Stimulated activated CD4-positive, alpha-beta T cell treated with anti-CD3 and anti-CD28 coated beads, Interleukin-4, amount 100 ng/mL, for 4 hours (primary cell): Measurements from ENCODE around the gene ABCC5.
A peak's percentile ranks its signal among the peaks of the same experiment; 100 is the strongest.
"Not testable (repeated sequence)": the region's sequence is repeated elsewhere in the genome, so short reads cannot be mapped to it uniquely, and the experiment has no call there.

Experiments
- DNase-seq, 2 experiments: peaks; one replicate each; pipeline ENCODE4 v3.0.0-alpha.2; 2020

The ABCC5 gene

DNA sequence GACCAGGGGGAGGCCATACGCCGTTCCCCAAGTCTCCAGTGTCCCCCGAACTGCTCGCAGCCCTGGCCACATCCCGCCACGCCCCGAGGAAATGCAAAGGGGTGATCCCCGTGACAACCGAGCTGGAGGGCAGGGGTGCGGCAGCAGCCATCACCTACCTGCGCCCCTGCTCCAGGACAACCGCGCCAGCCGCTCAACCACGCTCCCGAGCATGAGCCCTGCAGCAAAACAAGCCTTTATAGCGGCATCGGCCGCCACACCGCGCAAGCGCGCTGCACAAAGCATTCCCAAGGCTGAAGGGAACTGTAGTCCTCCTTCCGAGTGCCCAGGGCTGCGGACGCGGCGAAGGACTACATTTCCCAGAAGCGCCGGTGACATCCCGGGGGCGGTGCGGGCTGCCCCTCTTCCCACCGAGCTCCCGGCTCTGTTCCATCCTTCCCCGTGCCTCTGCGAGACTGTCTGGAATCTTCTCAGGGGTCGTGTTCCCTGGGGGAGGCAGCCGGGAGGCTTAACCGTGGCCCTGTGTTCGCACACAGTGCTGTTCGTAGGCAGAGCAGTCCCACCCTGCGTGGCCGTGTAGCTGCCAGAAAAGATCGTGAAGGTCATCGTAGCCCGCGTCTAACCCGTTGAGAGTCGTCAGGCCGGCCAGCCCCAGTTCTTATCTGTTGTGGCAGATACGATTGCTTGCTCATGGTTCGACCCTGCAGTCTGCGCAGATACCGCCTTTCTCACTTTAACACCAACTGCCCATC is at the start of gene ABCC5:
Gene ABCC5 (minus strand): TSS at position 213 of the 752 bp plus-strand sequence. CDS start 3,492 bp downstream, outside the sequence.
- peak; percentile 79 to 84 for DNase-seq

DNA sequence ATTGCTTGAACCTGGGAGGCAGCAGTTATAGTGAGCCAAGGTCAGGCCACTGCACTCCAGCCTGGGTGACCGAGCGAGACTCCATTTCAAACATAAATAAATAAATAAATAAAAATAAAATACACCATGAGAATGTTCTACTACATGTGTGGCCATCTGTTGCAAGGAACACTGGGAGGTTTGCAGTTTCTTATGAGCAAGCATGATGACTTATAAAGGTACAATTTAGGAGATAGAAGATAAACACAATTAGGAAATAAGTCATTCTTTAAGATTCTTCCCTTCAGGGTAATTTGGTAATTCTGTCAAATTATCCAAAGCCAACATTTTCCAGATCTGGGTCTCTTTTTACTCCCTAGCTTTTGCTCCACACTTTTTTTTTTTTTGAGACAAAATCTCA is 48.5 kb upstream of the ABCC5 start:
- no peak for DNase-seq

DNA sequence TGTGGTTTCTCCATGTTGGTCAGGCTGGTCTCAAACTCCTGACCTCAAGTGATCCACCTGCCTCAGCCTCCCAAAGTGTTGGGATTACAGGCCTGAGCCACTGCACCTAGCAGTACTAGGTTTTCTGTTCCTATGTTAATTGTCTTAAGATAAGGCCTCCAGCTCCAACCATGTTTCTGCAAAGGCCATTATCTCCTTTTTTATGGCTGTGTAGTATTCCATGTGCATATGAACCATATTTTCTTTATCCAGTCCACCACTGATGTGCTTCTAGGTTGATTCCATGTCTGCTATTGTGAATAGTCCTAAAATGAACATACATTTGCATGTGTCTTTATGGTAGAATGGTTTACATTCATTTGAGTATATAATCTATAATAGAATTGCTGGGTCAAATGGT is 45.0 kb upstream of the ABCC5 start:
- DNase-seq = no peak

DNA sequence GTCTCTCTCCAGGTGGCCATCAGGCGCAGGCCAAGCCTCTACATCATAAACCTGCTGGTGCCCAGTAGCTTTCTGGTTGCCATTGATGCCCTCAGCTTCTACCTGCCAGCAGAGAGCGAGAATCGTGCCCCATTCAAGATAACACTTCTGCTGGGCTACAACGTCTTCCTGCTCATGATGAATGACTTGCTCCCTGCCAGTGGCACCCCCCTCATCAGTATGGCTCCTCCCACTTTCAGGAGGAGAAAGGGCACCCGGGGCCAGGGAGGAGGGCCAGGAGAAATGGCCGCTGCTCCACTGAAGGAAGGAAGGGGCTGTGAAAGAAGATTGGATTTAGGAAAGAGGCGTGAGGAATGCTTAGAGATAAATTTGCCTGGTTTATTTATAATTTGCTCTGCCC is 41.7 kb upstream of the ABCC5 start:
- DNase-seq = no peak

DNA sequence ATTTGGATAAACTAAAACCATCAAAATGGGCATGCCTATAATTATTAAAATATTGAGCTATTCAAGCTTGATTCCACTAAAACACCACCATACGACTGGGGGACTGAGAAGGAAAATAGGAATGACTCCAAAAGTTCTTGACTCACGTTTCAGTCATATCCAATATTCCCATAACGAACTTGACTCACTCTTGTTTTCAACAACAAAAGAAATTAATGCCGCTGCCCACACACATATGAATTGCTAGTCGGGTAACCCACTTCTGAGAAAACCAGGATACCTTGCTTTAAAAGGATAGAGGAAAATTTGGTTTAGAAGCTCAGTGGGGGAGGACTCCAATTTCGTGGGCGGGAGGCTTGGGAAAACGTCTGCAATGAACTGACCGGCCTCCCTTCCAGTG is 40.3 kb upstream of the ABCC5 start:
- no peak for DNase-seq

DNA sequence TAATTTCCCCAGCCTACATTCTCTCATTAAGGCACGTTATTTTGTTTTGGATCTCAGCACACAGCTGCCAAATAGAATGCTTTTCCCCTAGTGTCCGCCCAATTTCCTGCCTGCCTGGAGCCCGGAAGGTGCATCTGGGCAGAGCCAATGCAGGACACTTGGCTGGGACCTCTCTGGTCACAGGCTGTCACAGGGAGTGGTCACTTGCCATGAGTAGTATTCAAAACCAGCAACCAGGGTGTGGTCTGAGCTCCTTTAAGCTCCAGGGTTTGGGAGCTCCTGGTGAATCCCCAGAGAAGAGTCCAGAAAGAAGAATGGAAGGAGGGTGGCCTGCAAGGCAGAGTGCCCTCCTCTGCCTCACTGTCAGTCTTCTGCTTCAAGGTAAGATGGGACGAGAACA is 35.1 kb upstream of the ABCC5 start, which contains the start of gene HTR3C:
Gene HTR3C (plus strand): TSS at position 281 of the 400 bp plus-strand sequence. CDS start 34 bp downstream, at position 315.
- no peak for DNase-seq

DNA sequence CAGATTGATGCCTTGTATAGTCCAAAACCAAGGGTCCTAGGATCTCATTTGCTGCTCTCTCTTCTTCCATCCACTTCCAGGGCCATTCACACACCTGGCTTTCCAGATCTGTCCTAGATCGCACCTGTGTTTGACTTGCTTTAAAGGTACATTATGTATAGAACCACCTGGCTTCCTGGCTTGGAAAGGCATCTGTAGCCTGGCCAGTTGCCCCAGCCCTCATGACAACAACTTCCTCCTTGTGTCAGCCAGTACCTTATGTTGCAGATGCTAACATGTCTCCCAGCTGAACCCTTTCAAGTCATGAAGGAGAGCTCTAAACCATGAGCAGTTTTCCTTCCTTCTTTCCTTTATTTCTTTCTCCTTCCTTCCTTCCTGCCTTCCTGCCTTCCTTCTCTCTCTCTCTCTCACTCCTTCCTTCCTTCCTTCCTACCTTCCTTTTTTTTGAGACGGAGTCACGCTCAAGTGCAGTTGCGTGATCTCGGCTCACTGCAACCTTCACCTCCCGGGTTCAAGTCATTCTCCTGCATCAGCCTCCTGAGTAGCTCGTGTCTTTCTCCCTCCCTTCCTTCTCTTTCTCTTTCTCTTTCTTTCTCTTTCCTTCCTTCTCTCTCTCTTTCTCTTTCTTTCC is 32.6 kb upstream of the ABCC5 start:
- DNase-seq = no peak

DNA sequence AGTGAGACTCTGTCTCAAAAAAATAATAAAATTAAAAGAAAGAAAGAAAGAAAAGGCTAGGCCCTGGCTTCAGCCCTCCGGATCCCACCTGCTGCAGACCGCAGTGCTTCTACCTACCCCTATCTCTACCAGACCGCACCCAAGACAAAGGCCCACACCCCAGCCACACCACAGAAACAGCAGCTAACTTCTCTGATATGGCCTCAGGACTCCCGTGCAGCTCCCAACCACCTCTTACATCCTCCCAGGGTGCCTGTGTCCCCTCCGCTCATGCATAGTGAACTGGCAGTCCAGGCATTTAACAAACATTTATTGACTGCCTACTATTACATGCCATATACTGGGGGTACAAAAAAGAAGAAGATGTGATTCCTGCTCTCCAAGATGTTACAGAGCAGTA is 28.3 kb upstream of the ABCC5 start:
- DNase-seq = no peak

DNA sequence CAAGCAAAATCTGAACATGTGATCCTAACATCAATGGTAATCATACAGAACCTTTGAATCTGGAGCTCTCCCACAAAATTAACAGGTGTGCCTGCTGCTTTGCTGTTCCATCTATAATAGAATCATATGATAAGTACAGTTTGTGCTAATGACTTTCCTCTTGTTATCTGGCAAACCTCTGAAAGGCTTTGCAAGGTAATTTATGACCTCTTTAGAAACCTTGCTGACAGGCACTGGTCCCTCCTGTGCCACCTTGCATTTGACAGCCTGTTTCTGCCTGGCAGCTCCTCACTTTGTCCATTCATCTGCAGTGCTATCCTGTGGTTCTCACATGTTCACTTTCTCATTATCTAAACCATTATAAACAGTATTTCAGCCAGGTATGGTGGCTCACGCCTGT is 24.9 kb upstream of the ABCC5 start:
- no peak for DNase-seq

DNA sequence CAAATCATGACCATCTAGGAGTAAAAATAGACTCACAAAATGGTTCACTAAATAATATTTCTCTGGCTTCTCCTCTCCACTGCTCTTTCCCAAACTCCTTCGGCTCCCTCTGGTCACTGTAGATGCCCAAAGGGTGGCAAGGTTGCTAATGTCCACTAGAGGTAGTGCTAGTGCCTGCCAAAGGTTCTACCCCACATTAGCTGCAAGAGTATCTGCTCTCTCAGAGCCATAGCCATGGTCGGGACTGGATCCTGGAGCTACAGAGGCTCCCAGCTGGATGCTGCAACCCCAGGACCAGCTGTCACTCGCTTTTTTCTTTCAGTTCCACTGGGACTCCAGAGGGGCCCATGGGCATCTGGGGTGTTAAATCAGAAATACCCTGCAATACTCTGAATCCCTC is 22.3 kb upstream of the ABCC5 start:
- no peak for DNase-seq

DNA sequence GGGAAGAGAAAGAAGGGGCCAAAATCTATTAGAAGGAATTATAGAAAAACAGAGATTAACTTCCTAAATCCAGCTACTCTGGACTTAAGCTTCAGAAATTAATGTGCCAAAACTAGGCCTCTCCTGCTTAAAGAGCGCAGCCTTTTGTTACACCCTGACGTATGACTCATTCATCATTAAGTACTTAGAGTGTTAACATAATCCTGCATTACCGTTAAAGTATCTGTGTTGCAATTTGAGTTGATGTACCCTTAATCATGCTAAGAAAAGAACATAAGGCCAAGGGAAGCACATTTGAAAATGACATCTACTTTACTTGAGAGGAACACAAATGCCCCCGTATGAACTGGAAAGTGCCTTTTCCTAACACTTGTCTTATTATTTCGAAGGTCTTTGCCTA is 21.7 kb upstream of the ABCC5 start:
- DNase-seq = no peak

DNA sequence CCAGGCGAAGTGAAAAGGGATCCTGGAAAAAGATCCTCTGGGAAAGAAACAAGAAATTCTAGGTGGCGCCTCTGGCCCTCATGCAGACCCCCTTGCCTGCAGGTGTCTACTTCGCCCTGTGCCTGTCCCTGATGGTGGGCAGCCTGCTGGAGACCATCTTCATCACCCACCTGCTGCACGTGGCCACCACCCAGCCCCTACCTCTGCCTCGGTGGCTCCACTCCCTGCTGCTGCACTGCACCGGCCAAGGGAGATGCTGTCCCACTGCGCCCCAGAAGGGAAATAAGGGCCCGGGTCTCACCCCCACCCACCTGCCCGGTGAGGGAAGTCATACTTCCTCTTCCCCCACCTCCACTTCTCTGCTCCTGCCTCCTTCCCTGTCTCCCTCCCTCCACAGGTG is 20.6 kb upstream of the ABCC5 start:
- DNase-seq = not testable (repeated sequence)

DNA sequence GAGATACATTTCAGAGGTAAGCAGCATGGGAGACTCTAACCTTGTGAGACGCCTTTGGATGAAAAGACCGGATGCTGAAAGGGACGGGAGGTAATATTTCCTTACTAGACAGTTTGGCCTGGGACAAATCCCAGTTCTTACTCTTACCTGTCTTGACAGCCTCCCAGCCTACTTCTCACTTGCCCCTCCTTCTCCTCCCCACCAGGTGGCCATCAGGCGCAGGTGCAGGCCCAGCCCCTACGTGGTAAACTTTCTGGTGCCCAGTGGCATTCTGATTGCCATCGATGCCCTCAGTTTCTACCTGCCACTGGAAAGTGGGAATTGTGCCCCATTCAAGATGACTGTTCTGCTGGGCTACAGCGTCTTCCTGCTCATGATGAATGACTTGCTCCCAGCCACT is 20.1 kb upstream of the ABCC5 start:
- no peak for DNase-seq

DNA sequence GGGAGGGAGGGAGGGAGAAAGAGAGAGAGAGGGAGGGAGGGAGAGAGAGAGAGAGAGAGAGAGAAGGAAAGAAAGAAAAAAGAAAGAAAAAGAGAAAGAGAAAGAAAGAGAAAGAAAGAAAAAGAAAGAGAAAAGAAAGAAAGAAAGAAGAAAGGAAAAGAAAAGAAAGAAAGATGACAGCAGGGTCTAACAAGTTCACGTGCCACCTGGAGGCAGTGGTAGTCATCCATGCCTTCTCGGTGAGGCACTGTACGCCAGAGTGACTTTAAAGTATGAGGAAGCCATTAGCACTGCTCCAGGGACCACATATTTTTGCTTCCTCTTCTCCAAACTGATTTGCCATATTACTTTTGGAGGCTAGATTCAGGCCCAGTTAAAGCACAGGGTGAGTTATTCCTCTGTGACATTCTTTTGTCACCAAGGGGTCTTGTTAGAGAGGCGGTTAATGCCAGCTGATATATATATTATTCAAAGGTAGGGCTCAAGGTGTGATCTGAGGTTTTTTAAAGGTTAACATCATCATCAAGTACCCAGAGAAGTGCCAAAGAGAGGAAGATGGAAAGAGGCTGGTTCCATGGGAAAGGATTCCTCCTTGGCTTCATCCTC is 13.6 kb upstream of the ABCC5 start, which contains the start of gene HTR3D:
Gene HTR3D (plus strand): TSS at position 556 of the 606 bp plus-strand sequence. CDS start 0 bp downstream, at position 556.
- DNase-seq = no peak

DNA sequence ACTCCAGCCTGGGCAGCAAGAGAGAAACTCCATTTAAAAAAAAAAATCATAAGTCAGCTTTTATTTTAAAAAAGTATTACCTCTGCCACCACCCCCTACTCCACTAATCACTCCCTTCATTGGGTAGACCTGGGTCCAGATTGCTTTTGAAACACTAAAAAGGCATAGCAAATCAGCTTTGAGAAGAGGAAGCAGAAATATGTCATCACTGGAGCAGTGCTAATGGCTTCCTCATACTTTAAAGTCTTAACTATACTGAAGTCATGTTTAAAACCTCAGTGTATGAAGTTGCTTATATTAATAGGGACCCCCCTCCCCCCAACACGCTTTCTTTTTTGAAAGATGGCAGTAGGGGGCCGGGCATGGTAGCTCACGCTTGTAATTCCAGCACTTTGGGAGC is 12.9 kb upstream of the ABCC5 start:
- DNase-seq = no peak

DNA sequence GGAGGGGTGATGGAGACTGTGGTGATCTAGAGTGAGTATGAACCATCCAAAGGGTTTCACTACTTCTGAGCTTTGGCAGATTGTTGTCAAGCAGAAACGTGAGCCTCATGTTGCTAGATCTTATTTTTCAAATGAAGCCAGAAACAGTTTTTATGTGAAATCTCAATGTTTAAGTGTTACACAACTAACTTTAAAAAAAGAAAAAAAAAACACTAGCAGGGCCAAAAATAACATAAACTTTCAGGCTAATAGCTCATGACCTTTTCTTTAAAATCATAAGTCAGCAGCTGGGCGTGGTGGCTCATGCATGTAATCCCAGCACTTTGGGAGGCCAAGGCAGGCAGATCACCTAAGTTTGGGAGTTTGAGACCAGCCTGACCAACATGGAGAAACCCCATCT is 11.8 kb upstream of the ABCC5 start:
- no peak for DNase-seq

DNA sequence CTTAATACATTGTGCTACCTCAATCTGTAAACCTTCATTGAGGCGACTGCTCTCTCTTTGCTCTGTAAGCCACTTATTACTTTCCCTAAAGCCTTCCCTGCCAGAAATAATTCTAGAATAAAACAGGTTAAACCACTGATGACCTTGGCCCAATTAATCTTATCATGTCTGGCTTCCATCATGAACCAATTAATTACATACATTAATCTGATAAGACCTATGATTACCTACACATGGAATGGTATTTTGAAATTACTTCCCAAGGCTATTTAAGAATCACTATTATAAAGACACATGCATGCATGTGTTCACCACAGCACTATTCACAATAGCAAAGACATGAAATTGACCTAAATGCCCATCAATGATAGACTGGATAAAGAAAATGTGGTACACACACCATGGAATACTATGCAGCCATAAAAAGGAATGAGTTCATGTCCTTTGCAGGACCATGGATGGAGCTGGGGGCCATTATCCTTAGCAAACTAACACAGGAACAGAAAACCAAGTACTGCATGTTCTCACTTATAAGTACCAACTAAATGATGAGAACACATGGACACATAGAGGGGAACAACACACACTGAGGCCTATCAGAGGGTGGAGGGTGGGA is 10.7 kb upstream of the ABCC5 start:
- DNase-seq = not testable (repeated sequence)

DNA sequence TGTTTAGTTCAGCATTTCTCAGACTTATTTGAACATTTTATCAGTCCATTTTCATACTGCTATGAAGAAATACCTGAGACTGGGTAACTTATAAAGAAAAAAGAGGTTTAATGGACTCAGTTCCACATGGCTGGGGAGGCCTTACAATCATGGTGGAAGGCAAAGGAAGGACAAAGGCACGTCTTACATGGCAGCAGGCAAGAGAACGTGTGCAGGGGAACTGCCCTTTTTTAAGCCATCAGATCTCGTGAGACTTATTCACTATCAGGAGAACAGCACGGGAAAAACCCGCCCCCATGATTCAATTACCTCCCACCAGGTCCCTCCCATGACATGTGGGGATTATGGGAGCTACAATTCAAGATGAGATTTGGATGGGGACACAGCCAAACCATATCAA is 7.6 kb upstream of the ABCC5 start:
- DNase-seq = not testable (repeated sequence)

DNA sequence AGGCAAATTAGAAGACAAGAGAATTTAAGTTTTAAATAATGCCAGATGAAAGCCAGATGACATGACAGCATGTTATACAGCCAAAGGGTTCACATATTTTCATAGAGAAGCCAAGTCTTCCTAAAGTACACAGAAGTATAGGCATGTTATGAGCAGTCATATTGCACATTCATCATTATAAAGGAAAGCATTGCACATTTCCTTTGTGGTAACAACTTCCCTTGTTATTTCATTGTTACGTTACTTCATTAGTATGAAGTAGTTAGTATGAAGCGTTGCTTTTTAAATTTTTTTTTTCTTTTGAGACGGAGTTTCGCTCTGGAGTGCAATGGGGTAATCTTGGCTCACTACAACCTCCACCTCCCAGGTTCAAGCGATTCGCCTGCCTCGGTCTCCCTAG is 4.6 kb upstream of the ABCC5 start:
- no peak for DNase-seq

DNA sequence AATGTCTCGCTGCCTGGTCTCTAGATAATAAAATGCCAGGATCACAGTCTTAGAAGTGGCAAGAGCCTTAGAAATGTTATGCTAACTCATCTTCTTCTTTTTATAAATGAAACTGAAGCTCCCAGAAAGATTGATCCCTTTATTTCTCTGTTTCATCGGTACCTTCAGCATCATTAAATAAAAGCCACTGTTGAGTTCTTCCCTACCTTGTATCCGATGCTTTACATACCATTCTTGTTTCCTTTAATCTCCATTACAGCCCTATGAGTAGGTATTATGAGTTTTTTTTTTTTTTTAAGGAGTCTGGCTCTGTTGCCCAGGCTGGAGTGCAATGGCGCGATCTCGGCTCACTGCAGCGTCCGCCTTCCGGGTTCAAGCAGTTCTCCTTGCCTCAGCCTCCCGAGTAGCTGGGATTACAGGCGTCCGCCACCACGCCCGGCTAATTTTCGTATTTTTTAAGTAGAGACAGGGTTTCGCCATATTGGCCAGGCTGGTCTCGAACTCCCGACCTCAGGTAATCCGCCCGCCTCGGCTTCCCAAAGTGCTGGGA is 815 bp upstream of the ABCC5 start:
- DNase-seq = no peak

DNA sequence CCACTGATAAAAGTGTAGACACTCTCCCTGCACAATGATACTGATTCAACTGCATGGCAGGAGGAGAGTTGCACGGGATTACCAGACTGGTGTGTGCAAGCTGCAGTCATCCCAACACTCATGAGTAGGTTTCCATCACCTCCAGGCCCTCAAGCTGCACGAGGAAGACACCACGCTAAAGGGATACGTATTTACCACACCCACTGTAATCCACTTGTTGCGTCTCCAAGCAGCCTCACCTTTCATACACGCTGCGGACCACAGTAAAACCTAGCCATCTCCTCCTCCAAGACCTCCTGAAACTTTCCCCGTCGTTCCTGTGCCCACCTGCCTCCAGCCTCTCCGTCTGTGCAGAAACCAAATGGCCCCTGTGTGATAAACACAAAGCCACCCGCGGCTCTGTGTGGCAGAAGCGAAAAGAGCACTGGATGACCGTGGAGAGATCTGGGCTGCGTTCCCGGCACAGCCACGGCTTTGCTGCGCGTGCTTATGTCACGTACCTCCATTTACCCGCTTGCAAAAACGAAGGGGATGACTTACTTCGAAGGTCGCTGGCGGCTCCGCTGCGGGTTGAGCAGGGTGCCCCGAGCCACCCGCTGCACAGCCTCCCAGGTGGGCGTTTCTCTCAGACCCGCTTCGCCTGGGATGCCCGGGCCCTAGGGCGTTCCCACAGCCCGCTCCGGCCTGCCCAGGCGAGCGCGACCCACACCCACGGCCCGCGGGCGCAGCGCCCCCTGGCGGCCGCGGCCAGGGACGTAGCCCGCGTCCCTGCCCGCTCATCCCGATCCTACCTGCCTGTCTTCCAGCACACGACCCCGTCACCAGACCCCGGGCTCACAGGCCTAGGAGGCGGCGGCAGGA is 643 bp downstream of the ABCC5 start:
- peak; percentile 27 to 57 for DNase-seq

DNA sequence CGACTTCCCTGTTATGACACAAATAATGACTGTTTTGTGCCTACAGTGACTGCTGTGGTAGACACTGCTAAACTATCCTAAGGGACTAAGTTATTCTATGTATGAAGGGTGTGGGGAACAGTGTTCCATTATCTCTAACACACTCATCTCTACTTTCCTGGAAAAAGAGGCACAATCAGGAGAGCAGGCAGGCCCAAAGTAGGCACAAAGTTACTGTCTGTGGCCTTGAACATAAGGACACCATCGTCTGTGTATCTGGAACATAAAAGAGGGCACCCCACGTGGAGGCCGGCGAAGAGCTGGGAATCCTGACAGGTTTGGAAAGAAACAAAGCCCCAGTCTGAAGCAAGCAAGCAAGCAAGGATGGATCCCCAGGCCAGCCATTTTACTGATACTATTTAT is 1.5 kb downstream of the ABCC5 start:
- no peak for DNase-seq
